GM19193 (cell line): ENCODE results near the gene BCAS2.

Experiments used
- POLR2A ChIP-seq: IDR thresholded peaks from 4 replicates; pipeline ENCODE4 v1.6.1; 2011; ENCODE audit not compliant: insufficient read depth, insufficient read length; ENCODE audit errors: extremely low read depth

BCAS2 gene

GRCh38 chr1:114536043-114536442 is 45.4 kb downstream of the BCAS2 start:
- TF ChIP-seq POLR2A, result no peak

- no peak for TF ChIP-seq POLR2A
Observed at GRCh38 chr1:114535401-114535800, 46.0 kb downstream of the BCAS2 start.

- TF ChIP-seq POLR2A, result no peak
Observed at GRCh38 chr1:114531094-114531493, 50.3 kb downstream of the BCAS2 start.

- no peak for TF ChIP-seq POLR2A
Observed at GRCh38 chr1:114530224-114530623, 51.2 kb downstream of the BCAS2 start.

- no peak for TF ChIP-seq POLR2A
Observed at GRCh38 chr1:114524944-114525343, 56.5 kb downstream of the BCAS2 start.

- no peak for TF ChIP-seq POLR2A
Observed at GRCh38 chr1:114522264-114522575, 59.2 kb downstream of the BCAS2 start.

GRCh38 chr1:114521396-114522263 is 59.8 kb downstream of the BCAS2 start:
- TF ChIP-seq POLR2A, result no peak
